HG03159 (cell line): Measurements from ENCODE around the gene TNFSF10.
"Not testable (repeated sequence)": the region's sequence is repeated elsewhere in the genome, so short reads cannot be mapped to it uniquely, and the experiment has no call there.

Source experiments
- ATAC-seq: cut with Tn5 transposase; IDR thresholded peaks from one replicate; pipeline ENCODE4 v1.9.1; 2021; ENCODE audit warnings: mild to moderate bottlenecking, moderate library complexity; ENCODE audit not compliant: unreplicated experiment

Gene TNFSF10

DNA sequence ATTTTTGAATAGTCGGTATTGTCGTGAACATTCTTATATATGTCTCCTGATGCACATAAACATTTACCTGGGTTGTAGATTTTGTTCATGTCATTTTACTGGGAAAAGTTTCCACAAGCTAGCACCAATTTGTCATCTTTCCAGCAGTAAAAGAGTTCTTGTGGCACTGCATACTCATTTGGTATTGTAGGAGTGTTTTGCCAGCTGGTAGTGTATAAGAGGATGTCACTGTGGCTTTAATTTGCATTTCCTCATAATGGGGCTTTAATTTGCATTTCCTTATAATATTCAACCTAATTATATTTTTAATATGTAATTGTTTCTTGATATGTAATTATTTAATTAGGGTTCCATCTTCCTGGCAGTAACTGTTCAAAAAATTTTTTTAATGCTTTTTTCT is 21.2 kb upstream of the TNFSF10 start:
- ATAC-seq: no peak

DNA sequence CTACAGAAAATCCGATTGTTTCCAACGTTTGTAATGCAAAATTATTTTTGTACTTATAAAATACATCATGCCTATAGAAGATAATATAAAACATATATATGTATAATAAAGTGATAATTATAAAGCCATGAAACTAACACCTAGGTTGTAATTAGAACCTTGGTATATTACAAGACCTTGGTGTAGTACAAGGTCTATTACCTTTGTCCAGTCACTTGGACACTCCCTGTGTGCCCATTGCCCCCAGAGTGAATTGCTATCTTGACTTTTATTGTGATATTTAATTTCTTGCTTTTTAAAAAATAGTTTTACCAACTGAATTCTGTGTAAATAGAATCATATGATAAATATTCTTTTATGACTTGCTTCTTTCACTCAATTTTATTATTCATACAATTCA is 20.7 kb upstream of the TNFSF10 start:
- ATAC-seq: no peak

DNA sequence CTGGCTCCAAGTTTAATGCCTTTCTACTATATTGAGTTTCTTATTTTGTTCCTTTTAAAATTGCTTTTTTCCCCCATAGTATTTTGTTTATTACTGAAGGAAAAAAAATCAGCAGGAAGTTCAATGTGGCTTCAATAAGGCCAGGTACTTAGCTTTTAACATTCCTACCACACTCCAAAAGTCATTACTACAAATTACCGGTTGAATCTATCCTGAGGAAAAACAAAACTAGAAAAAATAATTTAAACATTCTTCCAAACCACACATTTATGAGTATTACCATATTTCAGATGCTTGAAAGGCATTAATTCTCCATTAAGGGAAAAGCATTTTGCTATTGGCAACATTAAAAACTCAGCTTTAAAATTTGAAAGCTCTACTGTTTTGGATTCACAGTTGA is 20.2 kb upstream of the TNFSF10 start:
- no peak for ATAC-seq

DNA sequence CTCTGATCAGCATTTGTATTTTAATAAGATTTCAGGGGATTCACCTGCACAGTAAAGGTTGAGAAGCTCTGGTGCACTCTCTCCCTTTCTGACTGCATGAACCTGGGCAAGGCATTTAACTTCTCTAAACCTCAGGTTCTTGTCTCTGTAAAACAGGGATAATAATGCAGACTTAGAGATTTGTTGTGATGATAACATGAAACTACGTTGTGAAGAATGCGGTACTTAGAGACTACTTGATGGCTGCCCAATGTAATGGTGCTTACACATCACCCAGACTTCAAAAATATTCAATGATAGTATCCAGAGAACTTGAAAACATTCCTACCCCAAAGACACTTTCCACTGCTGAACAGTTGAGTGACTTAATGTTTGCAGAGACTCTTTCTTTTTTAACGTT is 19.8 kb upstream of the TNFSF10 start:
- ATAC-seq: no peak

DNA sequence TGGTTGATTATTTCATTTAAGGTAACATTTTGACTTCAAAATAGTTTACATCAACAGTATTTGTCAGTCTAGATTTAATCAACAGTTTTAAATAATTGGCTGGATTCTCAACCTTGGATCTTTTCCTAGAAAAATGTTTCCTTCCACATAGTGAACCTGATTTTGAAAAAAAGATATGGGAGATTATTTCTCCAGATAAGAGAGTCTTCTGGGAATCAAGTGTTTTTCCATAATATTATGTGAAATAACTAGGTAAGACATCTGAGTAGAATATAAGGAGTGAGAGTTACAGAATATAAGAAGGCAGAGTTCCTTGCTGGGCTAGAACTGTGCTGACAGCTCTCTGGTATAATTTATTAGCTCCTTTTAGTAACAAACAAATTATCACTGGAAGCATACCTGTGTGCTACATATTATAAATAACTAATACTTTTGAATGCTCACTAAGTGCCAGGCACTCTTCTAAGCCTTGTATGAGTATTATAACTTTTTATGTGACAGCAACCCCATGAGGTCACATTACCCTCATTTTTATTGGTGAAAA is 18.8 kb upstream of the TNFSF10 start:
- no peak for ATAC-seq

DNA sequence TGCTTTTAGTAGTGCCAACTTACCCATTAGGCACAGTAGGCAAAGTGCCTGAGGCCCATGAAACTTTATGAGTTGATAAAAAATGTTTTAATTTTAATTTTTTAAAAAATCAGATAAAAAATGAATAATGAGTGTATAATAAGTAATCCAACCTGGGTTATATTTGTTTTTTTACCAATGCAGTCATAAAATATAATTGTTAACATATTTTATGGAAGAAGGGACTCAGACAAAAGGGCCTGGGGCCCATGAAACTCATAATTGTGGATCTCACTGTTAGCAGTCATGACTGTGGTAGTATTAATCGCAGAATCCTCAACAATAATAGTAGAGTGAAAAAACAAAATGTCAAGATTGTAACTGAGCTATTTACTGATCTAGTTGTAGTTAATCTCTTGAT is 16.8 kb upstream of the TNFSF10 start:
- no peak for ATAC-seq

DNA sequence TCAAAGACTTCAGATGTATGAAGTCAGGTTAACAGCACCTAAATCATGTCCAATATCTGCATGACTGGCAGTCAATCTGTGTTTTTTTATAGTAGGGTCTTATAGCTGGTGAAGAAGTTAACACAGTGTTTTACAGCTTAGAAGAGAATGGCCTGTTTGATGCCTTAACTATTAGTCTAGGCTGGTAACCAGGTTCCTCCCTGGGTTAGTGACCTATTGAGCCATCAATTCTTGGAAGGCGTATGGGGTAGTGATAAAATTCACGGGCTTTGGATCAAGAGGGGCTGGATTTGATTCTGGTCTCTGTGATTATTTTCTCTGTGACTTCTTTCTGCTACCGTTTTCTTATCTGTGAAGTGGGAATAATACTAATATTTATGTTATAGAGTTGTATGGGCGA is 16.0 kb upstream of the TNFSF10 start:
- no peak for ATAC-seq

DNA sequence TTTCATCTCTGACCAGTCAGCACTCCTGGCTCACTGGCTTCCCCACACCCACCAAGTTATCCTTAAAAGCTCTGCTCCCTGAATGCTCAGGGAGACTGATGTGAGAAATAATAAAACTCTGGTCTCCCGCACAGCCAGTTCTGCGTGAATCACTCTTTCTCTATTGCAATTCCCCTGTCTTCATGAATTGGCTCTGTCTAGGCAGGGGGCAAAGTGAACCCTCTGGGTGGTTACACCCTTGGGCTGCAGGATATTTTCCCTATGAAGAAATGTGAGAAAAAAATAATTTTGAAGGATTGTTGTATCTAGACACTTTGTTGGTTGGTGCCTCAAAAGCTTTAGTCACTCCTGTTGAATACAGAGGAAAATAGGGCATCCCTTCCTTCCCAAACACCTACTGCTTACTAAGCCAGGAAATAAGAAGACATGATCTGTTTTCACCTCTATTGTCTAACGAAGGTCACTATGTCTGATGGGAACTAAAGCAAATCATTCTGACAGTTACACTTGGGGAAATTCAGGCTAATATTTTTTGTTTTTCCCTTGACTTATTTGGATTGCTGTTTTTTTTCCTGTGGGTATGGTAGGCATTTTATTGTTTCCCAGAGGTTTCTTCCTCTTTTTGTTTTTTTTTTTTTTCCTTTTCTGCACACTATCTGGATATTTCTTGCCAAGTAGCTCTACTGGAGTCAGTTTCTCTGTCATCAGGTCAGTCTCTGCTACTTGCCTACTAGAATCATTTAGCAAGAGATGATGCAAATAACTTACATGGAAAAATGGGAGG is 15.3 kb upstream of the TNFSF10 start:
- ATAC-seq: no peak

DNA sequence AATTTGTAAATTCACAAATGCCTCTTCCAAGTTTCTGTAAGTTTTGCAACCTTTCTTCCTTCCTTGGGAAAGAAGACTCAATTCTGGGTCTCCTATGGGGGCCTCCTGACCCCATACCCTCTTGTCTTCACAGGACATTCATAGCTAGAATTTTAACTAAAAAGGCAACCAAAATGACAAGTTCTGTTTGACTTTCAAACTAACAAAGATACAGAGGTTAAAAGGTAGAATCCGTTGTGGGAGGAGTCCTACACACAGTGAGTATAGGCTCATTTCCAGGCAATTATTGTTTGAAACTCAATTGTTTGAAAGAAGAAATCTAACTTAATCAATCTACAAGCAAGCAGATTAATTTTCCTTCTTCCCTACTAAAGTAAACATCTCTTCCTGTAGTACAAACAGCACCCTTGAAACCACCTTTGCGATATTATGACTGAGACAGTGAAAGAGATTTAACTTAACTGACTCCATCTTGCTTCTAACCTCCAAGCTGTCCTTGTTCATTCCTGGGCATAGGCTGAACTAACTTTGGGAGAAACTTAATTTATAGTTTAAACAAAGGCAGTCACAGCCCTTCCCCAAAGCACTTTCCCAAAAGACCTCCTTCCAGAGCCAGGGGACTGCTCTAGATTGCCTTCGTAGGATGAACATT is 14.4 kb upstream of the TNFSF10 start:
- no peak for ATAC-seq

DNA sequence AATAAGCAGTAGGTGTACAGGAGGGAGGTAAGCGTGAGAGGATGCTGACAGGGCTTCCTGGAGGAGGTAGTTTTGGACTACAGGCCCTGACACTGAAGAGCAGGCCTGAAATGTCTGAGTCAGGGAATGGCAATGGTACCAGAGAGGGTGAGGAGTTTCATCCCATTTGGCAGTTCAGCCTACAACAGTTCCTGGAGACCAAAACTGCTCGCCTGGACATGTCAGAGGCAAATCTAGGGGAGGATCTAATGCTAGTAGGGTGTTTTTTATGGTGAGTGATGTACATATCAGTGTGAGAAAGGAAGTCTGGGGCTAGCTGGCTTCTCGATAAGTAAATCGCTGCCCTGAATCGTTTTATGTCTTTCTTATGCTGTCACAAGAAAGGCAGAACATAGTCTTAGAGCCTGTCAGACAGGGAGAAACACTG is 13.8 kb upstream of the TNFSF10 start:
- ATAC-seq: no peak

DNA sequence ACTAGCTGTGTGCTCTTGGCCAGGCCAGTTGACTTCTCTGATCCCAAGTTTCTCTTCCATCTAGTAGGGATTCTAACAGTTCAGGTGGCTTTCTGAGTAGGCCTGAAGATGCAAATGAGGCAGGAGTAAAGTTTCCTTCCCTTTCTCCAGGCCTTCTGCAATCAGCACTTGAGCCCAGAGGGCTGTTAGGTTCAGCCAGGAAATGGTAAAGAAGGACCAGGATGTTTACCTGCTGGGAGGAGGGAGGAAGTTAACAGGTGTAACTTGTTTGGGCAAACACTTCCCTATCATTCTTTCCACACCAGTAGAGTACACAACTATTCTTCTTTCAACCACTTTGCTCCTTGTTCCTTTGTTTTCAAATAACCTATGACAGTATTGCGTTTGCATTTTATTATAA is 13.3 kb upstream of the TNFSF10 start:
- ATAC-seq: no peak

DNA sequence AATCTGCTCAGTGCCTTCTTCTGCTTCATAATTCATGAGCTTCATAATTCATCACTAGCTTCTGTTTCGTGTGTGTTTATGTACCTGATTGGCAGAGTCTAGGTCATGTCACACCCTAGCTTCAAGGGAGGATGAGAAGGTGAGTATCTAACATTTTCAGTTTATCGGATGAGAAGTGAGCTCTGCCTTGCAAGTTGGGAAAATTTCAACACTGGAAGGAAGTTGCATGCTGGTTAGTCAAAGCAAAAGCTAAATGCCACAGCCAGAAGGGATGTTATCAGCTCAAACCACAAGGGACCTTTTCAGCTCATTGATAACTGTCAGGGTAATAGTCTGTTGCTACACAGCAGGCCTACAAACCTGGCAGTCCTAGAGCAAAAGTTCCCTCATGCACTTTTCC is 7.3 kb upstream of the TNFSF10 start:
- peak; percentile 57 for ATAC-seq

DNA sequence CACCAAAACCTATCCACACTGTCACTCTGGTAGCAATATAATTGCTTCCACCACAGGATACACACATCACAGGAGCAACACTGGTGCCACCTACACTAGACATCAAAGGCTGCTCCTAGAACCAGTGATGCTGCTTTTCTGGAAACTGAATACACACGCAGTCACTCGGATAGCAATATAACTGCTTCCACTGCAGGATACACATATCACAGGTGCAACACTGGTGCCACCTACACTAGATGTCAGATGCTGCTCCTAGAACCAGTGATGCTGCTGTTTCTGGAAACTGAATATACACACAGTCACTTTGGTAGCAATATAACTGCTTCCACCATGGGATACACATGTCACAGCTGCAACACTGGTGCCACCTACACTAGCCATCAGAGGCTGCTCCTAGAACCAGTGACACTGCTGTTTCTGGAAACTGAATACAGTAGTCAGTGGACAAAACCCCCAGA is 6.9 kb upstream of the TNFSF10 start:
- ATAC-seq: peak; percentile 31

DNA sequence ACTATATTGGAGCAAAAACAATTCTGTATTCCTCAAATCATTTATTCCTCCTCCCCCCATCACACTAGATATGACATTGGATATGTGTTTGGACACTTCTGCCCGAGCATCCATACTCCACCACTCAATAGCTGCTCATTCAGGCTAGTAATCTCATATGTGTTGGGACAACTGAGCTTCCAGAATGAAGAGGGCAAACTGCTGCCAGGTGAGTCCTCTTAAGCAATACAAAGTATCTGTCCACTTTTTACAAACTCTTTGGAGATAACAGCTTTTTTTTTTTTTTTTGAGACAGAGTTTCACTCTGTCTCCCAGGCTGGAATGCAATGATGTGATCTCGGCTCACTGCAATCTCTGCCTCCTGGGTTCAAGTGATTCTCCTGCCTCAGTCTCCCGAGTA is 5.4 kb upstream of the TNFSF10 start:
- no peak for ATAC-seq

DNA sequence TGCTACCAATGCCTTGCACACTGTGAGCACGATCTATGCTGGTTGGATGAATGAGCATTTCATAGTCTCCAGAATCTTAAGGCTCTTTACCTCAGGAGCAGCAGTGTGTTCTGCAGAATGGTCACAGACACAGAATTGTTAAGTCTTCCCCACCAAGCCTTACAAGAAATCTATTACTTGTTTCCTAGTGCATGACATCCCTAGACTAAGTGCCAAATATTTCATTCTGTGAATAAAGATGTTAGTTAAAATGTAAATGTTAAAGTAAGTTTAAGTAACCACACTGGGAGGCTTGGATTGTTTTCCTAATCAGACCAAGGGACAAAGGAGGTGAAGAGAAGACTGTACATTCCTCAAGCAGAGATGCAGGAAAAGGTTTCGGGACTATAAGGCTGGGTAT is 4.1 kb upstream of the TNFSF10 start:
- no peak for ATAC-seq

DNA sequence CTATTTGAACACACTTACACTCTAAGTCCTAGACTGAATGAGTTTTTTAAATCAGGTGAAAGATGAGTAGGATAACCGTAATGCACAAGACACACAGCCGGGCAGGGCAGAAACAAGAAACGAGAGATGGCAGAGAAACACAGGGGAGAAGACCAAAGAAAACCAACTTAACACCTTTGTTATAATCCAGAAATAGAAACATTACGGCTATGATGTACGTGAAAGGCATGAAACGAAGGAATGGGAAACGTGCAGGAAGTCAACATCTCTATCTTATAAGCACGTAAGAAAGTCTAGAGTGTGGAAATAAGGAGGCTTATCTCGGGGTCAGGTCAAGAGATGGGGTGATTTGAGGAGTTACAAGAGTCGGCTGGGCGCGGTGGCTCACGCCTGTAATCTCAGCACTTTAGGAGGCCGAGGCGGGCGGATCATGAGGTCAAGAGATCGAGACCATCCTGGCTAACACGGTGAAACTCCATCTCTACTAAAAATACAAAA is 1.9 kb upstream of the TNFSF10 start:
- ATAC-seq: no peak

DNA sequence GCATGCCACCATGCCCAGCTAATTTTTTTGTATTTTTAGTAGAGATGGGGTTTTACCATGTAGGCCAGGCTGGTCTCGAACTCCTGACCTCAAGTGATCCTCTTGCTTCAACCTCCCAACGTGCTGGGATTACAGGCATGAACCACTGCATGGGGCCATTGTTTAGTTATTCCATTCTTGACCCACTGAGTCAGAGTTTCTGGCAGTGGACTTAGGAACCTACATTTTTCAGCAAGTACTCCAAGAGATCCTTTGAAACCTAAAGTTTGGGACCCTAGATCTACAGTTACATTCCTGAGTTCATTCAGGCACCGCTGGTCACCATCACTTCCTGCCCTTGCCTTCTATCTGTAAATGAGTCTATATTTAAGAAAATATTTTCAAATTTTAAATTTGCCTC is 1.4 kb upstream of the TNFSF10 start:
- no peak for ATAC-seq

DNA sequence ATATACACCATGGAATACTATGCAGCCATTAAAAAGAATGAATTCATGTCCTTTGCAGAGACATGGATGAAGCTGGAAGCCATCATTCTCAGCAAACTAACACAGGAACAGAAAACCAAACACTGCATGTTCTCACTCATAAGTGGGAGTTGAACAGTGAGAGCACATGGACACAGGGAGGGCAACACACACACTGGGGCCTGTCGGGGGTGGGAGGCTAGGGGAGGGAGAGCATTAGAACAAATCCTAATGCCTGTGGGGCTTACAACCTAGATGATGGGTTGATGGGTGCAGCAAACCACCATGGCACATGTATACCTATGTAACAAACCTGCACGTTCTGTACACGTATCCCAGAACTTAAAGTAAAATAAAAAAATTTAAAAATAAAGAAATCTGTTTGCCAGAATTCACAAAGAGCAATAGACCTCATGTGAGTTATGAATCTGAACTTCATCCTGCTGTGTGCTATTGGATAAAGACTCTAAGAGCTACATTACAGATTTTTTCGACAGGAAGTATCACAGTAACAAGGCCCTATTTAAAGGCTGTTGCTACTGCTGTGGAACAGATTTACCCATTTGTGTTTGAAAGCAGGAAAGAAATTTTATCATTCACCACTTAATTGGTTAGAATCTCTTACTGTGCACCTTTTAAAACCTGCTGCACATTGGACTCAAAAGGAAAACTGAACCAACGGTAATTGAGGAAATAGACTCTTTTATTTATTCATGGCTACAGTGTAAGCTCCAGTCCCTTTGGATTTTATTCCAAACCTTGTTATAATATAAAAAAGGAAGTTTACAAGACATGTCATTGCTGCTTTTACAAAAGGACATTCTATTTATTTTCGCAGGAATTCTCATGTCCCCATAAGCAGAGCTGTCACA is 1.1 kb downstream of the TNFSF10 start:
- ATAC-seq: not testable (repeated sequence)

DNA sequence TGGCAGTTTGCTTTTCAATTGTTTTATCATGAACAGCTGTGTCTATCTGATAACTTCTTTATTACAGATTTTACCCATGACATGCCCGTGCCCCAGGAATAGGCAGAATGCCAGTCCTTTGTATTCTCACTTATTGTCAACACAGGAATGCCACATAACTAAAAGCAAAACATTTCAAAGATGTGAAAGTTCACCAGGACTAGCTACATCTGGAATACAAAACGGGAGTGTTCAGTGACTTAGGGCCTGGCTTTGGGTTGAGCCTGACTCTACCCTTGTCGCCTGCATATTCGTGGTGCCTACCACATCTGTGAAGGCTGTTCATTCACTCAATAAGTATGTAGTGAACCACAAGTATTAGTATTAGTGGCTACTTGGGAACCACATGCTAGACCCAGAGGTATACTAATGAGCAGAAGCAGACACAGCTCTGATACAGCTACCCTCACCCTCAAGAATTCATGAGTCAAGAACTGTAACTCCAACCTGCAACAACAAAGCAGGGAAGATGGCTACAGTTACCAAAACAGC is 2.9 kb downstream of the TNFSF10 start:
- peak; percentile 61 for ATAC-seq

DNA sequence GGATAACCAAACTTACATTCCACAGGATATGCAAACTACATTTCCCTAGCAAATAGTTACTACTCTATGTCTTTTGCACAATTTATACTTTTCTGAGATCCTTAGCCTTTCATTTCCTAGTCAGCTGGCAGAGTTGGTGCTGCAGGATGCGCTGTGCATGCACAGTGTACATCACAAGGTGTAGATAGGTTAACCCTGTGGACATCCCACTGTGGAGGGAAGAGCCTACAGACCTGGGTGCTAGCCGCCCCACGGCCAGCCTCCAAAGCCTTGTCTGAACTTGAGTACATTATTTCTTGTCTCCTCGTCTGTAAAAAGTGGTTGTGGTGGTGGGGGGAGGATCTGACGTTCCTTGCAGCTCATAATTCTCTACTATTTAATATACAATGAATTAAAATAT is 3.5 kb downstream of the TNFSF10 start:
- no peak for ATAC-seq
